H1 (cell line): ENCODE results near the gene WDR33. TPM values are rescaled to one million over a fixed set of nuclear protein-coding genes. Genes with fewer than 3 reads are reported as not detected.

ENCODE experiments used
- CTCF ChIA-PET: fragments of 300-600 bp; sonication (Branson Sonifier 250); formaldehyde crosslinking; loops from one replicate; lab custom pipeline; 2021; ENCODE audit not compliant: partially characterized antibody; lab: Charles Lee
- POLR2A ChIA-PET: fragments of 300-600 bp; sonication (Branson Sonifier 250); formaldehyde crosslinking; loops from one replicate; lab custom pipeline; 2021; ENCODE audit warnings: inconsistent platforms; ENCODE audit not compliant: partially characterized antibody; lab: Charles Lee
- DNase-seq, 2 experiments: peaks; one replicate each; pipeline versions ENCODE4 v3.0.0 to v3.0.0-alpha.2; 2010 to 2022; ENCODE audit warnings: low spot score in 2 of 2, low read depth in 1 of 2, mixed read lengths in 1 of 2
- FAIRE-seq: peaks from 2 replicates; lab custom pipeline; 2011; peaks lifted over from hg19 to GRCh38; lab: Jason Lieb, UNC
- H2AFZ ChIP-seq: 2 replicates; pipeline ENCODE4 v1.8.1; 2012; ENCODE audit warnings: low read length, inconsistent platforms
- H2AK5ac ChIP-seq: 2 replicates; pipeline ENCODE4 v1.6.1; 2013; ENCODE audit warnings: low read depth, low read length
- H2BK120ac ChIP-seq: replicated peaks from 2 replicates; pipeline ENCODE3; 2013; ENCODE audit warnings: low read depth, low read length, inconsistent platforms
- H2BK12ac ChIP-seq: 2 replicates; pipeline ENCODE4 v1.6.1; 2013; ENCODE audit warnings: low read depth, low read length
- H2BK15ac ChIP-seq: 2 replicates; pipeline ENCODE4 v1.6.1; 2013; ENCODE audit warnings: low read length
- H2BK20ac ChIP-seq: 2 replicates; pipeline ENCODE4 v1.6.1; 2013; ENCODE audit warnings: low read length
- H2BK5ac ChIP-seq: 2 replicates; pipeline ENCODE4 v1.6.1; 2013; ENCODE audit warnings: low read depth, low read length
- H3K14ac ChIP-seq: 2 replicates; pipeline ENCODE4 v1.6.1; 2013; ENCODE audit warnings: inconsistent platforms; ENCODE audit not compliant: insufficient read length
- H3K18ac ChIP-seq: 2 replicates; pipeline ENCODE4 v1.6.1; 2013; ENCODE audit warnings: low read length; ENCODE audit errors: extremely low read depth
- H3K23ac ChIP-seq: 2 replicates; pipeline ENCODE4 v1.6.1; 2013; ENCODE audit warnings: inconsistent platforms; ENCODE audit not compliant: insufficient read length
- H3K23me2 ChIP-seq: 2 replicates; pipeline ENCODE4 v1.6.1; 2013; ENCODE audit warnings: low read depth, low read length
- H3K27ac ChIP-seq: 2 replicates; pipeline ENCODE4 v1.6.1; 2011; ENCODE audit warnings: low read depth, low read length, inconsistent platforms
- H3K27me3 ChIP-seq, 4 experiments: replicated peaks in 1 of 4; 1 replicate in 1 of 4; 2 replicates in 3 of 4; pipeline versions ENCODE4 v1.6.1 to v1.8.1; 2011 to 2013; ENCODE audit warnings: low read length in 3 of 4, mild to moderate bottlenecking in 3 of 4, inconsistent platforms in 2 of 4, mixed read lengths in 2 of 4, moderate library complexity in 1 of 4; ENCODE audit not compliant: control insufficient read depth in 3 of 4, insufficient read depth in 3 of 4; ENCODE audit errors: extremely low read depth in 1 of 4
- H3K36me3 ChIP-seq, 4 experiments: 2 replicates each; pipeline versions ENCODE4 v1.6.1 to v1.8.1; 2011 to 2013; ENCODE audit warnings: mild to moderate bottlenecking in 4 of 4, low read length in 3 of 4, moderate library complexity in 2 of 4, control low read depth in 1 of 4, inconsistent platforms in 1 of 4; ENCODE audit not compliant: insufficient read depth in 4 of 4, control insufficient read depth in 2 of 4
- H3K4ac ChIP-seq: replicated peaks from 2 replicates; pipeline ENCODE3; 2013; ENCODE audit warnings: low read length, low read depth, mixed read lengths, inconsistent platforms; ENCODE audit not compliant: insufficient read length
- H3K4me1 ChIP-seq, 4 experiments: replicated peaks in 1 of 4; 1 replicate in 1 of 4; 2 replicates in 3 of 4; pipeline versions ENCODE4 v1.6.1 to v1.8.1; 2011 to 2013; ENCODE audit warnings: low read length in 3 of 4, inconsistent platforms in 2 of 4, mixed read lengths in 1 of 4; ENCODE audit not compliant: insufficient read depth in 4 of 4, control insufficient read depth in 3 of 4
- H3K4me2 ChIP-seq, 2 experiments: 2 replicates each; pipeline versions ENCODE4 v1.6.1 to v1.8.1; 2011 to 2013; ENCODE audit warnings: low read depth in 2 of 2, low read length in 2 of 2, control low read depth in 1 of 2, inconsistent platforms in 1 of 2, mild to moderate bottlenecking in 1 of 2; ENCODE audit not compliant: insufficient read depth in 1 of 2
- H3K4me3 ChIP-seq, 4 experiments: fragments of 200-600, 300-600 bp in 1 of 4; sonication (generic), shearing (Covaris generic), sonication (Bioruptor Twin) in 1 of 4; 2 replicates each; pipeline versions ENCODE4 v1.5.1 to v1.8.1; 2011 to 2016; ENCODE audit warnings: low read length in 4 of 4, low read depth in 3 of 4, control low read depth in 2 of 4, inconsistent platforms in 2 of 4, mild to moderate bottlenecking in 2 of 4, mixed read lengths in 1 of 4, moderate library complexity in 1 of 4; ENCODE audit not compliant: insufficient read depth in 2 of 4; ENCODE audit errors: extremely low read depth in 1 of 4
- H3K56ac ChIP-seq: replicated peaks from 2 replicates; pipeline ENCODE3; 2013; ENCODE audit warnings: low read depth, mild to moderate bottlenecking, mixed read lengths, low read length, inconsistent platforms; ENCODE audit not compliant: insufficient read length
- H3K79me1 ChIP-seq: 2 replicates; pipeline ENCODE4 v1.6.1; 2013; ENCODE audit warnings: low read depth, low read length, control low read depth
- H3K79me2 ChIP-seq, 2 experiments: 2 replicates each; pipeline versions ENCODE4 v1.6.1 to v1.8.1; 2012 to 2013; ENCODE audit warnings: low read length in 2 of 2, mild to moderate bottlenecking in 2 of 2, inconsistent platforms in 1 of 2; ENCODE audit not compliant: insufficient read depth in 2 of 2, control insufficient read depth in 1 of 2
- H3K9ac ChIP-seq, 4 experiments: replicated peaks in 1 of 4; 1 replicate in 1 of 4; 2 replicates in 3 of 4; pipeline versions ENCODE4 v1.6.1 to v1.8.1; 2011 to 2013; ENCODE audit warnings: low read depth in 3 of 4, low read length in 3 of 4, control low read depth in 2 of 4, mild to moderate bottlenecking in 2 of 4, moderate library complexity in 2 of 4, inconsistent platforms in 1 of 4; ENCODE audit errors: extremely low read depth in 1 of 4
- H3K9me3 ChIP-seq, 2 experiments: 2 replicates each; pipeline versions ENCODE4 v1.6.1 to v1.8.1; 2012 to 2013; ENCODE audit warnings: mild to moderate bottlenecking in 2 of 2, moderate library complexity in 2 of 2, control low read depth in 1 of 2, inconsistent platforms in 1 of 2, low read depth in 1 of 2, low read length in 1 of 2, mixed read lengths in 1 of 2; ENCODE audit not compliant: insufficient read depth in 2 of 2
- H4K20me1 ChIP-seq, 2 experiments: replicated peaks in 1 of 2; 2 replicates each; pipeline versions ENCODE3 to v1.8.1; 2011 to 2013; ENCODE audit warnings: inconsistent platforms in 2 of 2, low read length in 2 of 2, mild to moderate bottlenecking in 1 of 2; ENCODE audit not compliant: insufficient read depth in 2 of 2, control insufficient read depth in 1 of 2
- H4K5ac ChIP-seq: 2 replicates; pipeline ENCODE4 v1.6.1; 2013; ENCODE audit warnings: low read length, low read depth, mixed read lengths, inconsistent platforms; ENCODE audit not compliant: insufficient read length
- H4K8ac ChIP-seq: 2 replicates; pipeline ENCODE4 v1.8.0; 2013; ENCODE audit warnings: mild to moderate bottlenecking, moderate library complexity, low read length, inconsistent platforms; ENCODE audit not compliant: insufficient read depth; ENCODE audit errors: extremely low read depth
- H4K91ac ChIP-seq: replicated peaks from 2 replicates; pipeline ENCODE3; 2013; ENCODE audit warnings: low read length, mixed read lengths, inconsistent platforms; ENCODE audit not compliant: insufficient read length
- ASH2L ChIP-seq: fragments of 200-600, 300-600 bp; sonication (generic); IDR thresholded peaks from one replicate; pipeline ENCODE4 v1.7.1; 2017; ENCODE audit warnings: low read length
- CTBP2 ChIP-seq: IDR thresholded peaks from 2 replicates; pipeline ENCODE4 v1.7.0; 2011; ENCODE audit warnings: borderline replicate concordance, mild to moderate bottlenecking, moderate library complexity, mixed read lengths, low read length; ENCODE audit not compliant: insufficient read depth, insufficient read length
- EZH2 ChIP-seq: fragments of 200-600 bp; sonication (generic); IDR thresholded peaks from 2 replicates; pipeline ENCODE4 v1.7.1; 2012; ENCODE audit warnings: low read depth, mild to moderate bottlenecking, moderate library complexity, low read length, inconsistent platforms; ENCODE audit not compliant: severe bottlenecking
- KDM5A ChIP-seq: fragments of 200-600 bp; IDR thresholded peaks from 2 replicates; pipeline ENCODE4 v1.7.1; 2012; ENCODE audit warnings: mild to moderate bottlenecking, low read length, inconsistent platforms, mixed read lengths
- PHF8 ChIP-seq: fragments of 200-600 bp; sonication (generic); conservative IDR thresholded peaks from 2 replicates; pipeline ENCODE4 v1.7.1; 2012; ENCODE audit warnings: low read depth, mild to moderate bottlenecking, inconsistent platforms, low read length, moderate library complexity
- TEAD4 ChIP-seq: IDR thresholded peaks from 2 replicates; pipeline ENCODE4 v1.6.1; 2012; ENCODE audit warnings: low read depth, low read length, inconsistent platforms, mixed read lengths
- ZNF274 ChIP-seq: IDR thresholded peaks from 2 replicates; pipeline ENCODE4 v1.7.0; 2012; ENCODE audit warnings: low read length, borderline replicate concordance; ENCODE audit errors: extremely low read depth
- WGBS, 2 experiments: shearing (Covaris generic) in 1 of 2; methylation state at CpG; one replicate each; pipeline versions ENCODE4 v1.1.6 to v1.1.7; 2013 to 2015; ENCODE audit warnings: low lambda C conversion rate in 2 of 2, mixed read lengths in 2 of 2, inconsistent platforms in 1 of 2, low coverage in 1 of 2, missing lambda C conversion rate in 1 of 2; ENCODE audit not compliant: insufficient replicate concordance in 2 of 2, insufficient coverage in 1 of 2, insufficient read length in 1 of 2; ENCODE audit errors: extremely low coverage in 1 of 2, missing lambda C conversion rate in 1 of 2; 5-methylcytosine and 5-hydroxymethylcytosine counted together
- polyA plus RNA-seq, 7 experiments: library from polyadenylated mRNA; depleted of rRNA in 3 of 7; stranded (reverse) in 5 of 7; unstranded in 2 of 7; fragments of >200 nt in 5 of 7; fragments of 200-250 nt in 2 of 7; gene quantifications; 1 replicate in 5 of 7; 2 replicates in 1 of 7; 4 replicates in 1 of 7; pipeline versions ENCODE4 v1.2.1 to v1.2.3, GENCODE V29; 2011 to 2013; ENCODE audit warnings: missing spikeins in 2 of 7, mixed read lengths in 2 of 7
- total RNA-seq: library from RNA; stranded (reverse); fragmentation: NEBNext Ultra II Directional; extraction: Animal tissue kit (Norgen Biotek cat#: 25700); gene quantifications from 2 replicates; pipeline ENCODE4 v1.2.1, GENCODE V29; 2021
- TF ChIP-seq, protein P1 (sequence below): IDR thresholded peaks from 2 replicates; pipeline ENCODE4 v1.6.1; 2011; ENCODE audit warnings: low read depth, mild to moderate bottlenecking, low read length; ENCODE audit not compliant: insufficient read depth

Gene WDR33
- total and polyA plus RNA-seq, 2 of the 8 experiments (the other 6 are each of a cell fraction or from before 2014, with no cell fraction given): 18.1 to 82.7 TPM

DNA sequence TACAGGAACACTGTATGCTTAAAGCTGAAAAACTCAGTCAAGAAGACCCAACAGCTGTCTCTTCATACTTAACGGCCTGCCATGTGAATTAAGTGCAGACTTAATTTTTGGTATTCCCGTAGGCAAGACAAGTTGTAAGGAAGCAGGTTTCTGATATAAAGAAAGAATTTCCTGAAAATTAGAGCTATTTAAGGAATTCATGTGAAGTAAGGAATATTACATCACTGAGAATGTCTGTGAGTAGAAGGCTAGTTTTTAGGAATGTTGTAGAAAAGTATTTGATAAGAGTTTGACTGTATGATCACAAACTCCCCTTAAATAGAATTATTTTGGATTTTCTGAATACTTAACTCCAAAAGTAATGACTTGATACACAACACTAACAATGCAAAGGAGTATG is 51.0 kb downstream of the WDR33 start:
- POLR2A ChIA-PET: no interaction called here
- Histone ChIP-seq H3K4me3 (no peak overlapping the region), H2BK15ac (no peak overlapping the region), H3K4ac (no peak overlapping the region), H3K27ac (no peak overlapping the region), H2AK5ac (no peak overlapping the region), H3K56ac (no peak overlapping the region), H2AFZ (no peak overlapping the region), H2BK5ac (no peak overlapping the region), H4K20me1 (peaks cover 2 to 5% of the 10 kb centered on the region in 2 experiments), H3K79me2 (no peaks in the 10 kb centered on the region), H3K9ac (no peak overlapping the region), H4K8ac (no peak overlapping the region), H3K27me3 (no peaks in the 10 kb centered on the region), H3K18ac (no peak overlapping the region), H2BK12ac (no peak overlapping the region), H4K5ac (no peak overlapping the region), H2BK20ac (no peak overlapping the region), H3K4me1 (no peaks in the 10 kb centered on the region), H3K4me2 (no peak overlapping the region), H3K36me3 (peaks cover 18 to 55% (median 34%) of the 10 kb centered on the region in 4 experiments), H3K14ac (no peak overlapping the region), H3K79me1 (no peaks in the 10 kb centered on the region; the same call in 1 of the 2 replicates), H3K9me3 (no peaks in the 10 kb centered on the region), H2BK120ac (no peak overlapping the region), H4K91ac (no peak overlapping the region), H3K23ac (no peak overlapping the region), H3K23me2 (no peaks in the 10 kb centered on the region)
- no peak for DNase-seq
- no peak for FAIRE-seq
- no peak for TF ChIP-seq EZH2
- TF ChIP-seq PHF8: no peak
- no peak for TF ChIP-seq CTBP2
- TF ChIP-seq KDM5A: no peak
- TF ChIP-seq, protein P1, sequence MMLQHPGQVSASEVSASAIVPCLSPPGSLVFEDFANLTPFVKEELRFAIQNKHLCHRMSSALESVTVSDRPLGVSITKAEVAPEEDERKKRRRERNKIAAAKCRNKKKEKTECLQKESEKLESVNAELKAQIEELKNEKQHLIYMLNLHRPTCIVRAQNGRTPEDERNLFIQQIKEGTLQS: no peak
- TF ChIP-seq TEAD4: no peak
- TF ChIP-seq ZNF274: no peak
- no peak for TF ChIP-seq ASH2L
- WGBS, 2 experiments: 97% methylated on average over 2 of the region's 2 CpGs; no CpG with 5 or more reads in 1 of the 2 experiments
- CTCF ChIA-PET: no interaction called here
